ENCODE results near the gene ITSN1. TPM values are rescaled to one million over a fixed set of nuclear protein-coding genes. Genes with fewer than 3 reads are reported as not detected.

Gene ITSN1
- total and polyA plus RNA-seq, 4 donors = 20.3 to 112 (median 40.2) TPM

GRCh38 chr21:33829844-33830243 is 187.5 kb downstream of the ITSN1 start (continued):
- TF ChIP-seq NR2F2 (IDR thresholded peaks at IDR 0.05) (no peak), ATF3 (IDR thresholded peaks at IDR 0.05) (no peak), SP1 (IDR thresholded peaks at IDR 0.05) (no peak), RAD21 (IDR thresholded peaks at IDR 0.05) (no peak), TAF1 (conservative IDR thresholded peaks at IDR 0.05) (no peak), MAX (IDR thresholded peaks at IDR 0.05) (no peak), GABPA (IDR thresholded peaks at IDR 0.05 in 1 of 2, conservative IDR thresholded peaks at IDR 0.05 in 1 of 2) (no peak)

- no peak for DNase-seq (ENCODE audit: low spot score)
- no peaks in the 10 kb centered on the region for H3K9me3 ChIP-seq (ENCODE audit: control insufficient read depth in 4 of 4, low read length in 3 of 4)
- no peak overlapping the region for H3K4me3 ChIP-seq (ENCODE audit: low read depth in 1 of 3, low read length in 3 of 3)
- no peaks in the 10 kb centered on the region for H3K27me3 ChIP-seq (ENCODE audit: control insufficient read depth in 4 of 4, insufficient read depth in 4 of 4, low read length in 3 of 4)
- WGBS = 95% methylated on average over 17 of the region's 17 CpGs
- H3K4me1 ChIP-seq (ENCODE audit: control insufficient read depth in 4 of 4, insufficient read depth in 4 of 4, low read length in 3 of 4) = no peaks in the 10 kb centered on the region
- no peak overlapping the region for H3K27ac ChIP-seq (ENCODE audit: low read depth in 1 of 2, low read length in 2 of 2)
- H3K36me3 ChIP-seq (ENCODE audit: control insufficient read depth in 4 of 4, insufficient read depth in 3 of 4, low read depth in 1 of 4, low read length in 3 of 4) = peaks cover 18 to 51% (median 23%) of the 10 kb centered on the region in 4 donors
- TF ChIP-seq YY1 (IDR thresholded peaks at IDR 0.05) (no peak), JUND (IDR thresholded peaks at IDR 0.05) (no peak), ZBTB33 (IDR thresholded peaks at IDR 0.05) (no peak), HNF4A (conservative IDR thresholded peaks at IDR 0.05) (no peak), ATF3 (IDR thresholded peaks at IDR 0.05) (no peak), NR2F2 (IDR thresholded peaks at IDR 0.05) (no peak)
- no peak overlapping the region for H3K9ac ChIP-seq (ENCODE audit: low read depth in 1 of 2, low read length in 2 of 2)
Measured at GRCh38 chr21:33831962-33832659, 189.8 kb downstream of the ITSN1 start.

DNA sequence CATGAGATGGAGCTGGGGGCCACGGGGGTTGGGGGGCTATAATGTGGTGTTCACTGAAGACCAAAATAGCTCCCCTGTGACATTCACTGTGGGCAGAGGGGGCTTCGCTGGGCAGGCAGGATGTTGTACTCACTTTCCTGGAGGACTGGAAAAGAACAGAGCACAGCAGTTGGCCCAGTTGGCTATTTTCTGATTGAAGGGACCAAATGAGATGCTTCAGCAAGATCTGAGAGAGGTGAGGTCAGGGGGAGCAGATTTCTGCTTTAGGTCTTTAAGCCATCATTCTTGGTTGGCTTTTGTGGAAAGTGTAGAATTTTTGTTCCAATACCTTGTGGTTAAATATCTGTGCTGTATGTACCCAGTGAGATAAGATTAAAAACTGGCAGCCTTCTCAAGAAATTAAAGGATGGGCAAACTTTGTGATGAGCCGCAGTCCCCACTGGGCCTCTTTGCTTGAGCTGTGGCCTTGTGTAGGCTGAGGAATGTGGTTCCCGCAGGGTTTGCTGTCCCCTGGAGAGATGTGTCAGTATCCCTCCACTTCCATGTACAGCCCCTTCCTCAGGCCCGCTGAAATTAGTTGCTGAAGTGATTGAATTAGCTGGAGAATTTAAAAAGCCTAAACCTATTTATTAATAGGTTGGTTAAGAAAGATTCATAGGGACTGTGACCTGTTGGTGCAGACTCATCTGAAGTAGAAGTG is 192.7 kb downstream of the ITSN1 start:
- 93% methylated on average over 5 of the region's 5 CpGs for WGBS
- Histone ChIP-seq H3K27me3 (ENCODE audit: control insufficient read depth in 4 of 4, insufficient read depth in 4 of 4, low read length in 3 of 4) (no peaks in the 10 kb centered on the region), H3K9me3 (ENCODE audit: control insufficient read depth in 4 of 4, low read length in 3 of 4) (no peaks in the 10 kb centered on the region), H3K27ac (ENCODE audit: low read depth in 1 of 2, low read length in 2 of 2) (no peak overlapping the region), H3K4me1 (ENCODE audit: control insufficient read depth in 4 of 4, insufficient read depth in 4 of 4, low read length in 3 of 4) (no peaks in the 10 kb centered on the region), H3K4me3 (ENCODE audit: low read depth in 1 of 3, low read length in 3 of 3) (no peak overlapping the region), H3K9ac (ENCODE audit: low read depth in 1 of 2, low read length in 2 of 2) (no peak overlapping the region), H3K36me3 (ENCODE audit: control insufficient read depth in 4 of 4, insufficient read depth in 3 of 4, low read depth in 1 of 4, low read length in 3 of 4) (peaks cover 11 to 55% (median 15%) of the 10 kb centered on the region in 4 donors)
- no peak for DNase-seq (ENCODE audit: low spot score)
- no peak for TF ChIP-seq RXRA (IDR thresholded peaks at IDR 0.05)
- no peak for TF ChIP-seq YY1 (IDR thresholded peaks at IDR 0.05)
- no peak for TF ChIP-seq GABPA (IDR thresholded peaks at IDR 0.05 in 1 of 2, conservative IDR thresholded peaks at IDR 0.05 in 1 of 2)

All from liver (tissue), 9 donors.